Liver (tissue), 3 donors: ENCODE data around the gene SCAMP4.

ENCODE experiments used
- EGR1 ChIP-seq, 2 donors: IDR thresholded peaks; 2 replicates each; pipeline ENCODE4 v1.6.1; 2016 to 2018; ENCODE audit warnings: antibody characterized with exemption in 2 of 2, low read depth in 2 of 2
- GABPA ChIP-seq, 2 donors: IDR thresholded peaks in 1 of 2; conservative IDR thresholded peaks in 1 of 2; 2 replicates each; pipeline ENCODE4 v1.6.1; 2016; ENCODE audit warnings: antibody characterized with exemption in 2 of 2, mild to moderate bottlenecking in 1 of 2, moderate library complexity in 1 of 2
- JUND ChIP-seq, 2 donors: IDR thresholded peaks; 2 replicates each; pipeline ENCODE4 v1.6.1; 2016; ENCODE audit warnings: antibody characterized with exemption in 2 of 2
- RAD21 ChIP-seq, 2 donors: IDR thresholded peaks; 2 replicates each; pipeline ENCODE4 v1.6.1; 2016; ENCODE audit warnings: antibody characterized with exemption in 2 of 2, mild to moderate bottlenecking in 2 of 2
- RXRA ChIP-seq, 2 donors: IDR thresholded peaks; 2 replicates each; pipeline ENCODE4 v1.6.1; 2017 to 2018; ENCODE audit warnings: antibody characterized with exemption in 2 of 2, mild to moderate bottlenecking in 1 of 2
- TAF1 ChIP-seq: conservative IDR thresholded peaks from 2 replicates; pipeline ENCODE4 v1.6.1; 2016; ENCODE audit warnings: antibody characterized with exemption, mild to moderate bottlenecking
- YY1 ChIP-seq: IDR thresholded peaks from 2 replicates; pipeline ENCODE4 v1.6.1; 2016; ENCODE audit warnings: antibody characterized with exemption, mild to moderate bottlenecking
- TF ChIP-seq, protein P1 (sequence below): fragments of 150-350 bp; IDR thresholded peaks from 2 replicates; pipeline ENCODE4 v1.5.1; 2017; ENCODE audit warnings: improper control_type of control experiment, low read depth, low read length; ENCODE audit not compliant: missing input control
- TF ChIP-seq, protein P2 (sequence below): IDR thresholded peaks from 2 replicates; pipeline ENCODE4 v1.6.1; 2016; ENCODE audit warnings: antibody characterized with exemption
- TF ChIP-seq, protein P3 (sequence below): IDR thresholded peaks from 2 replicates; pipeline ENCODE4 v1.6.1; 2016; ENCODE audit warnings: antibody characterized with exemption, mild to moderate bottlenecking
- TF ChIP-seq, protein P4 (sequence below): IDR thresholded peaks from 2 replicates; pipeline ENCODE4 v1.6.1; 2016; ENCODE audit warnings: antibody characterized with exemption
- donor health status: healthy.
- donor health status: healthy.

DNA sequence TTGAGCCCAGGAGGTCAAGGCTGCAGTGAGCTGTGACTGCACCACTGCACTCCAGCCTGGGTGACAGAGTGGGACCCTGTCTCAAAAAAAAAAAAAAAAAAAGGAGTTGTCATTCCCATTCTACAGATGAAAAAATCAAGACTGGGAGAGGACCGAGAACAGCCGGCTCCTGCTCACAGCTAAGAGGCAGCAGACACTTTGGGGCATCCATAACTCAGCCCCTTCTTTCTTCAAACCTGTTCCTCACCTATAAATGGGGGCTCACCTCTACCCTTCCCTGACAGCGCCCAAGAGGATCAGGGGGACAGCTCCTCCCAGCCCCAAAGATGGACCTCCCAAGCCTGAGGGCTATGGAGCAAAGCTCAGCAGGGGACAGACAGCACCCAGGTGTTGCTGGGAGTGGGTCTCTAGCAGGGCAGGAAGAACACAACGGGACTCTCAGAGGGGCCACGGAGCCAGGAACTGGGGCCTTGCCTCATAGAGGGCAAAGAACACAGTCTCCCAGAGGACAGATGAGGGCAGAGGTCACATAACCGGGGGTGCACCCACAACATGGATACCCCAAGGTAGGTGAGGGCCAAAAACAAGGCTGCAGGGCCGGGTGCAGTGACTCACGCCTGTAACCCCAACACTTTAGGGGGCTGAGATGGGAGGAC lies 38.4 kb upstream of the SCAMP4 start:
- TF ChIP-seq, protein P1, sequence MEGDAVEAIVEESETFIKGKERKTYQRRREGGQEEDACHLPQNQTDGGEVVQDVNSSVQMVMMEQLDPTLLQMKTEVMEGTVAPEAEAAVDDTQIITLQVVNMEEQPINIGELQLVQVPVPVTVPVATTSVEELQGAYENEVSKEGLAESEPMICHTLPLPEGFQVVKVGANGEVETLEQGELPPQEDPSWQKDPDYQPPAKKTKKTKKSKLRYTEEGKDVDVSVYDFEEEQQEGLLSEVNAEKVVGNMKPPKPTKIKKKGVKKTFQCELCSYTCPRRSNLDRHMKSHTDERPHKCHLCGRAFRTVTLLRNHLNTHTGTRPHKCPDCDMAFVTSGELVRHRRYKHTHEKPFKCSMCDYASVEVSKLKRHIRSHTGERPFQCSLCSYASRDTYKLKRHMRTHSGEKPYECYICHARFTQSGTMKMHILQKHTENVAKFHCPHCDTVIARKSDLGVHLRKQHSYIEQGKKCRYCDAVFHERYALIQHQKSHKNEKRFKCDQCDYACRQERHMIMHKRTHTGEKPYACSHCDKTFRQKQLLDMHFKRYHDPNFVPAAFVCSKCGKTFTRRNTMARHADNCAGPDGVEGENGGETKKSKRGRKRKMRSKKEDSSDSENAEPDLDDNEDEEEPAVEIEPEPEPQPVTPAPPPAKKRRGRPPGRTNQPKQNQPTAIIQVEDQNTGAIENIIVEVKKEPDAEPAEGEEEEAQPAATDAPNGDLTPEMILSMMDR: no peak
- TF ChIP-seq GABPA (IDR thresholded peaks at IDR 0.05 in 1 of 2, conservative IDR thresholded peaks at IDR 0.05 in 1 of 2) (no peak), RXRA (IDR thresholded peaks at IDR 0.05) (peak in 1 of 2 donors; percentile 42), RAD21 (IDR thresholded peaks at IDR 0.05) (no peak), JUND (IDR thresholded peaks at IDR 0.05) (no peak), EGR1 (IDR thresholded peaks at IDR 0.05; ENCODE audit: low read depth in 2 of 2) (no peak), YY1 (no peak), TAF1 (no peak)
- TF ChIP-seq, protein P2, sequence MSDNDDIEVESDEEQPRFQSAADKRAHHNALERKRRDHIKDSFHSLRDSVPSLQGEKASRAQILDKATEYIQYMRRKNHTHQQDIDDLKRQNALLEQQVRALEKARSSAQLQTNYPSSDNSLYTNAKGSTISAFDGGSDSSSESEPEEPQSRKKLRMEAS: no peak
- TF ChIP-seq, protein P3, sequence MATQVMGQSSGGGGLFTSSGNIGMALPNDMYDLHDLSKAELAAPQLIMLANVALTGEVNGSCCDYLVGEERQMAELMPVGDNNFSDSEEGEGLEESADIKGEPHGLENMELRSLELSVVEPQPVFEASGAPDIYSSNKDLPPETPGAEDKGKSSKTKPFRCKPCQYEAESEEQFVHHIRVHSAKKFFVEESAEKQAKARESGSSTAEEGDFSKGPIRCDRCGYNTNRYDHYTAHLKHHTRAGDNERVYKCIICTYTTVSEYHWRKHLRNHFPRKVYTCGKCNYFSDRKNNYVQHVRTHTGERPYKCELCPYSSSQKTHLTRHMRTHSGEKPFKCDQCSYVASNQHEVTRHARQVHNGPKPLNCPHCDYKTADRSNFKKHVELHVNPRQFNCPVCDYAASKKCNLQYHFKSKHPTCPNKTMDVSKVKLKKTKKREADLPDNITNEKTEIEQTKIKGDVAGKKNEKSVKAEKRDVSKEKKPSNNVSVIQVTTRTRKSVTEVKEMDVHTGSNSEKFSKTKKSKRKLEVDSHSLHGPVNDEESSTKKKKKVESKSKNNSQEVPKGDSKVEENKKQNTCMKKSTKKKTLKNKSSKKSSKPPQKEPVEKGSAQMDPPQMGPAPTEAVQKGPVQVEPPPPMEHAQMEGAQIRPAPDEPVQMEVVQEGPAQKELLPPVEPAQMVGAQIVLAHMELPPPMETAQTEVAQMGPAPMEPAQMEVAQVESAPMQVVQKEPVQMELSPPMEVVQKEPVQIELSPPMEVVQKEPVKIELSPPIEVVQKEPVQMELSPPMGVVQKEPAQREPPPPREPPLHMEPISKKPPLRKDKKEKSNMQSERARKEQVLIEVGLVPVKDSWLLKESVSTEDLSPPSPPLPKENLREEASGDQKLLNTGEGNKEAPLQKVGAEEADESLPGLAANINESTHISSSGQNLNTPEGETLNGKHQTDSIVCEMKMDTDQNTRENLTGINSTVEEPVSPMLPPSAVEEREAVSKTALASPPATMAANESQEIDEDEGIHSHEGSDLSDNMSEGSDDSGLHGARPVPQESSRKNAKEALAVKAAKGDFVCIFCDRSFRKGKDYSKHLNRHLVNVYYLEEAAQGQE: no peak
- TF ChIP-seq, protein P4, sequence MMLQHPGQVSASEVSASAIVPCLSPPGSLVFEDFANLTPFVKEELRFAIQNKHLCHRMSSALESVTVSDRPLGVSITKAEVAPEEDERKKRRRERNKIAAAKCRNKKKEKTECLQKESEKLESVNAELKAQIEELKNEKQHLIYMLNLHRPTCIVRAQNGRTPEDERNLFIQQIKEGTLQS: no peak
